Measurements from ENCODE around the gene SOX6. TPM values are rescaled to one million over a fixed set of nuclear protein-coding genes. Genes with fewer than 3 reads are reported as not detected.

Gene SOX6
- total and polyA plus RNA-seq, 2 donors (not counting 1 experiment from before 2014, with no cell fraction given): 3.0 to 5.1 TPM

GRCh38 chr11:15963266-15963665 is 393.1 kb downstream of the SOX6 start:
- TF ChIP-seq EZH2 (IDR thresholded peaks at IDR 0.05; ENCODE audit: low read length, missing control alignments): no peak
- TF ChIP-seq CTCF (conservative IDR thresholded peaks at IDR 0.05 in 1 of 2, IDR thresholded peaks at IDR 0.05 in 1 of 2; ENCODE audit: low read depth in 1 of 2, low read length in 2 of 2): no peak
- Histone ChIP-seq H3K27ac (ENCODE audit: insufficient read depth, low read length) (no peak overlapping the region), H2AFZ (ENCODE audit: low read length) (no peak overlapping the region), H3K36me3 (ENCODE audit: control insufficient read depth, insufficient read depth, low read length) (no peaks in the 10 kb centered on the region), H3K4me2 (ENCODE audit: extremely low read depth, insufficient read depth, low read length) (no peak overlapping the region), H3K9me3 (ENCODE audit: control insufficient read depth, insufficient read depth, low read depth, low read length) (no peaks in the 10 kb centered on the region), H3K4me3 (replicated peaks in 1 of 4; ENCODE audit: control extremely low read depth in 1 of 4, insufficient read depth in 1 of 4, low read depth in 3 of 4, low read length in 4 of 4) (no peak overlapping the region), H3K4me1 (ENCODE audit: control insufficient read depth, extremely low read depth, insufficient read depth, low read length) (peaks cover under 1% of the 10 kb centered on the region), H3K27me3 (ENCODE audit: control insufficient read depth, insufficient read depth, low read length) (no peaks in the 10 kb centered on the region), H3K79me2 (ENCODE audit: control insufficient read depth, insufficient read depth, low read length) (no peaks in the 10 kb centered on the region), H4K20me1 (ENCODE audit: control insufficient read depth, extremely low read depth, insufficient read depth, low read length) (no peaks in the 10 kb centered on the region), H3K9ac (ENCODE audit: insufficient read depth, low read length) (no peak overlapping the region)
- no peak for DNase-seq (ENCODE audit: low read depth in 2 of 2)

- Histone ChIP-seq H3K4me3 (replicated peaks in 1 of 4; ENCODE audit: control extremely low read depth in 1 of 4, insufficient read depth in 1 of 4, low read depth in 3 of 4, low read length in 4 of 4) (no peak overlapping the region), H3K4me2 (ENCODE audit: extremely low read depth, insufficient read depth, low read length) (no peak overlapping the region), H3K9me3 (ENCODE audit: control insufficient read depth, insufficient read depth, low read depth, low read length) (no peaks in the 10 kb centered on the region), H4K20me1 (ENCODE audit: control insufficient read depth, extremely low read depth, insufficient read depth, low read length) (no peaks in the 10 kb centered on the region), H3K27me3 (ENCODE audit: control insufficient read depth, insufficient read depth, low read length) (no peaks in the 10 kb centered on the region), H3K36me3 (ENCODE audit: control insufficient read depth, insufficient read depth, low read length) (no peaks in the 10 kb centered on the region), H3K79me2 (ENCODE audit: control insufficient read depth, insufficient read depth, low read length) (no peaks in the 10 kb centered on the region), H3K4me1 (ENCODE audit: control insufficient read depth, extremely low read depth, insufficient read depth, low read length) (no peaks in the 10 kb centered on the region), H3K9ac (ENCODE audit: insufficient read depth, low read length) (no peak overlapping the region), H3K27ac (ENCODE audit: insufficient read depth, low read length) (no peak overlapping the region), H2AFZ (ENCODE audit: low read length) (no peak overlapping the region)
- TF ChIP-seq CTCF (conservative IDR thresholded peaks at IDR 0.05 in 1 of 2, IDR thresholded peaks at IDR 0.05 in 1 of 2; ENCODE audit: low read depth in 1 of 2, low read length in 2 of 2) (no peak), EZH2 (IDR thresholded peaks at IDR 0.05; ENCODE audit: low read length, missing control alignments) (no peak)
- no peak for DNase-seq (ENCODE audit: low read depth in 2 of 2)
Observed at GRCh38 chr11:15958910-15959309, 397.4 kb downstream of the SOX6 start.

- H2AFZ ChIP-seq (ENCODE audit: low read length): no peak overlapping the region
- no peak overlapping the region for H3K4me3 ChIP-seq (replicated peaks in 1 of 4; ENCODE audit: control extremely low read depth in 1 of 4, insufficient read depth in 1 of 4, low read depth in 3 of 4, low read length in 4 of 4)
- H3K4me2 ChIP-seq (ENCODE audit: extremely low read depth, insufficient read depth, low read length): no peak overlapping the region
- no peak for DNase-seq (ENCODE audit: low read depth in 2 of 2)
- no peak overlapping the region for H3K27ac ChIP-seq (ENCODE audit: insufficient read depth, low read length)
- no peak overlapping the region for H3K9ac ChIP-seq (ENCODE audit: insufficient read depth, low read length)
- TF ChIP-seq CTCF (conservative IDR thresholded peaks at IDR 0.05 in 1 of 2, IDR thresholded peaks at IDR 0.05 in 1 of 2; ENCODE audit: low read depth in 1 of 2, low read length in 2 of 2) (no peak), EZH2 (IDR thresholded peaks at IDR 0.05; ENCODE audit: low read length, missing control alignments) (no peak)
- H3K4me1 ChIP-seq (ENCODE audit: control insufficient read depth, extremely low read depth, insufficient read depth, low read length): no peaks in the 10 kb centered on the region
- no peaks in the 10 kb centered on the region for H3K36me3 ChIP-seq (ENCODE audit: control insufficient read depth, insufficient read depth, low read length)
- no peaks in the 10 kb centered on the region for H3K79me2 ChIP-seq (ENCODE audit: control insufficient read depth, insufficient read depth, low read length)
- H3K27me3 ChIP-seq (ENCODE audit: control insufficient read depth, insufficient read depth, low read length): no peaks in the 10 kb centered on the region
- H3K9me3 ChIP-seq (ENCODE audit: control insufficient read depth, insufficient read depth, low read depth, low read length): no peaks in the 10 kb centered on the region
- no peaks in the 10 kb centered on the region for H4K20me1 ChIP-seq (ENCODE audit: control insufficient read depth, extremely low read depth, insufficient read depth, low read length)
Observed at GRCh38 chr11:15957234-15957633, 399.1 kb downstream of the SOX6 start.

Data from fibroblast of lung (primary cell).